Measurements from ENCODE around the gene MAPK8IP1.
A peak's percentile ranks its signal among the peaks of the same experiment; 100 is the strongest.
"Not testable (repeated sequence)": the region's sequence is repeated elsewhere in the genome, so short reads cannot be mapped to it uniquely, and the experiment has no call there.

MAPK8IP1 gene

GRCh38 chr11:45885274-45885920, at the start of gene MAPK8IP1:
Gene MAPK8IP1, plus strand, starts transcription at chr11:45885651. Its CDS starts 170 bp downstream, at chr11:45885821.
- DNase-seq, result peak; percentile 79

DNA sequence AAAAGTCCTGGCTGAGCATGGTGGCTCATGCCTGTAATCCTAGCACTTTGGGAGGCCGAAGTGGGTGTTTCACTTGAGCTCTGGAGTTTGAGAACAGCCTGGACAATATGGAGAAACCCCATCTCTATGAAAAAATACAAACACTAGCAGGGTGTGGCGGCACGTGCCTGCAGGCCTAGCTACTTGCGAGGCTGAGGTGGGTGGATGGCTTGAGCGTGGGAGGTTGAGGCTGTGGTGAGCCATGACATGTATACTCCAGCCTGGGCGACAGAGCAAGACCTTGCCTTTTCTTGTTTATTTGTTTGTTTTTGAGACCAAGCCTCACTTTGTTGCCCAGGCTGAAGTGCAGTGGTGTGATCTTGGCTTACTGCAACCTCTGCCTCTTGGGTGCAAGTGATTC, 46.2 kb upstream of the MAPK8IP1 start:
- DNase-seq, result no peak

- DNase-seq, result not testable (repeated sequence)
These were observed 45.2 kb upstream of the MAPK8IP1 start for GRCh38 chr11:45840251-45840650.

DNA sequence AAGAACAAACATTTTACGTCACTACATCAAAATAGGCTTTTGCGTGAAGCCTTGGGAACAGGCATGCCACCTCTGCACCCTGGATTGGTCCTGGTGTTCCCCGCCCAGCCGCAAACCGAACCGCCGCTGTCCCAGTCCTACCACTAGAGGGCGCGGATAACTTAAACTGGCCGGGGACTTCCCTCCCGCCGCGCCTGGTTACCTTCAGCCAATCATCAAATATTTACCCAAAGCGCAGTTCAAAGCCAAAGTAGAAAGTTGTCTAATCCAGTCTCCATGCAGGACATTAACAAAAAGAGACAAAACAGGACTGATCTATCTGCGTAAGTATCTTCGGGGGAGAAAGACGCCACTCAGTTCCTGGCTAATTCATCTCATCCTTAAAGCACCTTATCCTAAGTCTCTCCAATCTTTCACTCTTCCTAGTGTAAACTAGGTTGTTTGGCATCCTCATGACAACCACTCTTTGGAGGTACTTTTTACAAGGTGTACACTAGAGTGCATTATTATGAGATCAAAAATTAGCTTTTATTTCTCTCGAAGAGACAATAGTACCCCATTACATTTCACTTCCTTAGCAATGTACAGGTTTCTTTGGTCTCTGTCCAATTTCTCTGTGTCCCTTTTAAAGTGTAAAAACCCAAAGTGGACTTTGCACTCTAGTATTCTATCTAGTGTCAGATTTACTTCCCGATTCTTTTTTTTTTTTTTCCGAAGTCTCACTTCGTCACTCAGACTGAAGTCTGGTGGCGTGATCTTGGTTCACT, 42.1 kb upstream of the MAPK8IP1 start:
- peak; percentile 91 for DNase-seq

DNA sequence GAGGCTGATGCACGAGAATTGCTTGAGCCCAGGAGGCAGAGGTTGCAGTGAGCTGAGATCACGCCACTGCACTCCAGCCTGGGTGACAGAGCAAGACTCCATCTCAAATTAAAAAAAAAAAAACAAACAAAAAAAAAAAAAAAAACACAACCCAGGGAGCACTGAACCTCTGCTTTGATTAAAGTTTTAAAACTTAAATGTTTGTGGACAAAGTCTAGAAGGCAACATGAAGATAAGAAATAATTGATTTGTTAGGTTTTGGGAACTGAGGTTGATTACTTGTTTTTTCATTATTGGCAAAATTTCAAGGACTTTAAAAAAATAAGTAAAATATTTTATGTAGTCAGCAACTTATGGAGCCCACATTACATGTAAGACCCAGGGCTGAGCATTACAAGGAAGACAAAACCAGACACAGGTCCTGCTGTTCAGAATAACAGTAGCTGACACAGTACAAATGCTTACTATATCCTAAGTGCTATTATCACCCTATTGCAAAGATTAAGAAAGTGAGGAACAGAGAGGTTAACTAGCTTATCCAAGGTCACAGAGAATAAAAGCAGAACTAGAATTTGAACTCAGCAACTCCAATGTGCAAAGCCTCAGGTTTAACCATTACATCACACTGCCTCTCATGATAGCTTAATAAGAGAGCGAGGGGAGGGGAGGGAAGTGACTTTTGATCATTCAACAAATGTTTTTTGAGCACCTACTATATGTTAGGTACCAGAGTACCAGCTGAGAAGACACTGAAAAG, 40.5 kb upstream of the MAPK8IP1 start:
- DNase-seq, result no peak

DNA sequence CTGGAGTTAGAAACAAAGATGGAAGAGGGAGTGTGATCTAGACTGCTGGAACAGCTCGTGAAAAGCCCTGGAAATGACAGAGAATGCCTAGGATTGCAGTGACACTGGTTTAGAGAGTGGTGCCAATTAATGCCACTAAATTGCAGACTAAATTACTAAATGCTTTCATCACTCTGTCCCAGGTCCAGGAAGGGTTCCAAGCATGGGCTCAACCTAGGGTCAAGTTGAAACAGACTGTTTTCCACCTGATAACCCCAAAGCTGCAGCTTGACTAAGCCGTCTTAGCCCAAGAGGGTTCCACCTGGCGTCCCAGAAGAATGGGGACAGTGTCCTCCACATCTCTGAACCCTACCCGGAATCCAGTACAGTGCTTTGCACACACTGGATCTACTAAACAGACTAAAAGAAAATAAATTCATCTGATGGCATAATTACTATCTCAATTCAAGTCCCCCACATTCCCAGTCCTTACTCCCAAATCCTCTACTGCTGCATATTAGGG, 39.2 kb upstream of the MAPK8IP1 start:
- no peak for DNase-seq

GRCh38 chr11:45846974-45847910, 38.2 kb upstream of the MAPK8IP1 start, which contains the start of gene CRY2:
Gene CRY2, plus strand, starts transcription at chr11:45847475. Its CDS starts 16 bp downstream, at chr11:45847491.
- DNase-seq, result peak; percentile 100

DNA sequence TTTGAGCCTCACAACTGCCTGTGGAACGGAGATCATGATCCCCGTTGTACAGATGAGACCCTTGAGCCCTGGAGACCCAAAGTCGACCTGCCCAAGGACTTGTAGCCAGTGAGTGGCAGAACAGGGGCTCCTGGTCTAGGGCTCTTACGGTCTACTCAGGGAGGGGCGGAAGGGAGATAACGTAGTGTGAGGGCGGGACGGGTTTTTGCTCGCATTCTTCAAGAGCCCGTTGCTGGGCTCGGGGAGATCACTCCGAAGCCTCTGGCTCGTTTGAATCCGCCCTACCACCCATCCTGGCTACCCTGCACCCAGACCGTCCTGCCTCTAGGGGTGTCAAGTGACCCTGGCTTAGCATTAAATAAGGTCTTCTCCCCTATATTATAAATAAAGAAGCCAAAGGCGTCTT, 37.5 kb upstream of the MAPK8IP1 start:
- no peak for DNase-seq

DNA sequence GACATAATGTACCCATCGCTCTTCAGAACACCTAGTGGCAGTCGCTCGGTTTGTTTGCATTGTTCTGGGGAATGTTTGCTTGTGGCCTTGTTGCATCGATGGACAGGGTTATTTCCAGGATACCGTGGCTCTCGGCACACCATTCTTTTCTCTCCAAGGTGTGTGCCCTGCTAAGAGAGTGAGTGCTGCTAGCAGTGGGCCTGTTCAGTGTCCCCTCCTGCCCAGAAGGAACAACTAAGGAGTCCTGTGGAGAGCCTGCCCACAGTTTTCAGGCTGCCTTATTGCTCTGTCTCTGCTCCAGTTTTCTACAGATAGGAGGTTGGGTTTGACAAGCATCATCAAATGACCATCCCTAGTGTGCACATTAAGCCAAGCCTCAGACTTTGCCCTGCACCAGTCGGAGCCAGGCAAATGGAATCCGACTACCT, 36.8 kb upstream of the MAPK8IP1 start:
- DNase-seq, result no peak

GRCh38 chr11:45850446-45850845, 35.0 kb upstream of the MAPK8IP1 start:
- no peak for DNase-seq

DNA sequence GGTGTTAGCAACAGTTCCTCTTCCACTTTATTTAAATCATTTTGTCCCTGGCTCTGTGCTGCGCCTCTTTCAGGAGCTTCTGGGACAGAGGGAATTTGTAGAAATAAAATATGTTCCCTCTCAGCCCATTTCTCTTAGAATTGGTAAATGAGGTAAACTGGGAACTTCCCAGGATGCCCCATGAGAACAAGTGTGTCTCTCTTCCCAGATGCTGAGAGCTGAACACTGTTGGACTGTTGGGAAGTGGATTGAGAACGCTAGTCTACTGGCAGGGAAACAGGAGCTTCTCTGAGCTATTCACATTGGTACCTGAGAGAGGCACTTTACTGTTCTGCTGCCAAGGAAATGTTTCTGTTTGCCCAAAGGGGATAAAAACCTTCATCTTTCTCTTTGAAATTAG, 34.2 kb upstream of the MAPK8IP1 start:
- no peak for DNase-seq

DNA sequence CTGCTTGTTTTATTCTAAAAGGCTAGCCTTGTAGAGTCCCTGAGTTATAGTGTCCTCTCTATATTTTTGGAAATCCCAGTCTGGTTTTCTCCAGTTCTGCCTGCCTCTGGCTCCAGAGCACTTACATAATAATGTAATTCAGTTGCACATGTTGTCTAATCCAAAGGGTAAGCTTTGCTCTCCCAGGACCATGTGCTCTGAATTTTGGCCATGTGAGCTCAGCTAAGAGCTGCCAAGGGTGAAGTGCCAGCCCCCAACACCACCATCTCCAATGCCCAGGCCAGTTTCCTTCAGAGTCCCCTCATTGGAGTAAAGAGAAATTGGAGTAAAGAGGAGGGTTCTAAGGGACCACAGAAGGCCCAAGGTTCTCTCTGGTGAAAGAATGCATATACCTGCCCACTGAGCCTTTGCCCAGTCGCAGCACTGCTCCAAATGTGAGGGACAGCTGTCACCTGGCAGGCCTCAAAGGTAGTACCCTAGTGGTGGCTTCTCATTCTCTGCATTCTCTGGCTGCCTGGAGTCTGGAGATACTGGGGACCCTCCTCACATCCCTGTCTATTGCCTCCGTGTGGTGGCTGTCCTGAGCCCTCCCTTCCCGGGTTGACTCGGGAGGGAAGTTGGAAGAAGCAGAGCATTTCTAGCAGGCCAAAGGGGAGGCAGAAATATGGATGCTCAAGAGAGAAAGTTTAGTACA, 33.3 kb upstream of the MAPK8IP1 start:
- no peak for DNase-seq

GRCh38 chr11:45852712-45853101, 32.7 kb upstream of the MAPK8IP1 start:
- no peak for DNase-seq

- DNase-seq, result no peak
These were observed 31.9 kb upstream of the MAPK8IP1 start for GRCh38 chr11:45853332-45854219.

DNA sequence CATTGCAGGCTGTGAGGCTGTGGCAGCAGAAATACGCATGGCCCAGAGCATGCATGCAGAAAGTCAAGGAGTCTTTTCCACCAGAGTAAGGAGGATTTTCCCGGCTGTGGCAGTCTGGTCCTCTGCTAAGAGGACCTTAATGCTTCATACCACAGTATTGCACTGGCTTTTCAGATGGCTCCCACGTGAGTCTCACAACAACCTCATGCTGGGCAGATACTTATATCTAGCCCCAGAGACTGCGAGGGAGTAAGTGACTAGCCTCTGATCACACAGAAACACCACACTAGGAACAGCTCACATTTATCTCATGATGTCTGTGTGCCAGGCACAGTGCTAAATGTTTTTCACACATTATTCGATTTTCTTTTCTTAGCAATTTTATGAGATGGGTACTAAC, 30.1 kb upstream of the MAPK8IP1 start:
- DNase-seq, result no peak

DNA sequence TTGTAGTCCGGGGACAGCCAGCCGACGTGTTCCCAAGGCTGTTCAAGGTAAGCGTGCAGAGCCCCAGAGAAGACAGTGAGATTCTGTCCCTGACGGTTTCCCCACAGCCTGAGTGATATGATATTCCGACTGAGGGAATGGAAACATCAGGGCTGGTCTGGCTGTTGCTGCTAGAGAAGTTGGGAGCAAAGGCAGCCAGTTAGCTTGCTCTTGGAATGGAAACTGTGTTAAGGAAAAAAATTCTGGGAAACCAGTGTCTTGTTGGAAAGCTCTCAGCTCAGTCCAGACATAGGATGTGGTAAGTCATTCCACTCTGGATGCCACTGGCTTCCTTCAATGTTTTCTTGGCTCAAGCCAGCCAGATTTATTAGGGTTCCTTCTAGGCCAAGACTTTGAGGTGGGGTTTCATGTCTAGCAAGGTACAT, 29.4 kb upstream of the MAPK8IP1 start:
- DNase-seq, result peak; percentile 73

DNA sequence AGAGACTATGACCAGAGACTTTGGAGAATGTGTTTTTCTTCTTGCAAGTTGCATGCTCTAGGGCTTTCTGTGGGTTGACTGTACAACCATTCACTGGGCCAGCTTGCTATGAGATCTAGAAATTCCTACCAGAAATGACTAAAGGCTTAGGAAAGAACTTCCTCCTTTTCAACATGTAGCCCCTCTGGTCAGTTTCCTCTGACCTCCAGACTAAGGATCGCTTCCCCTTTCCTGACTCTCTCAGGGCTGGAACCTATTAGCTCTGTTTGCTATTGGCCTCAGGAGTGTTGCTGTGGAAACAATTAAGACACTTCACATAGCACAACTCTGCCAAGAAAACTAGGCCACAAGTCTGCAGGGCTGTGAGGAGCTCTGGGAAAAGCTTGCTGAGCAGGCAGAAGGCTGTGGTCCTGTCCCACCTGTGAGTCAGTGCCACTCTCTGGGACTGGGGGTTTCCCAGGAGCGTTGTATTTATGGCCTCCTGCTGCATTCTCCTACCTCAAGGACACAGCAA, 27.4 kb upstream of the MAPK8IP1 start:
- peak; percentile 60 for DNase-seq

DNA sequence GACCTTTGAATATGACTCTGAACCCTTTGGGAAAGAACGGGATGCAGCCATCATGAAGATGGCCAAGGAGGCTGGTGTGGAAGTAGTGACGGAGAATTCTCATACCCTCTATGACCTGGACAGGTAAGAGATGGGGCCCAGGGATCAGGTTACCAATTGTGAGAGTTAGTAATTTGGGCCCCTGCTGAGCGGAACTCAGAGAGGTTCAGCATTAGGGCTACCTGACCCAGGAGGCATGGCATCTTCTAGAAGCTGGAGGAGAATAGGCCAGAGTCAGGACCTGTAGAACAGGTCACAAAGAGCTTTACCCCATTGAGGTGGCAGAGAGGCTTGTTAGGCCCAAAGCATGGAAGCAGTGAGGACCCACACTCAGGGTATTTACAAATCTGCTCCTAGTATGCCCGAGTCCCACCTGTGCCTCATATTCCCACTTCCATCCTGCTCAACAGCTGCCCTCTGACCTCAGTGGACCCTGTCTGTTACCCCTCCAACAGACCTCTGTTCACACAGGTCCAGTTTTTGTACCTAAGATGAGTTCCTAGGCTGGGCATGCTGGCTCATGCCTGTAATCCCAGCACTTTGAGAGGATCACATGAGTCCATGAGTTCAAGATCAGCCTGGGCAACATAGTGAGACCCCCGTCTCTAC, 26.6 kb upstream of the MAPK8IP1 start:
- DNase-seq, result no peak

DNA sequence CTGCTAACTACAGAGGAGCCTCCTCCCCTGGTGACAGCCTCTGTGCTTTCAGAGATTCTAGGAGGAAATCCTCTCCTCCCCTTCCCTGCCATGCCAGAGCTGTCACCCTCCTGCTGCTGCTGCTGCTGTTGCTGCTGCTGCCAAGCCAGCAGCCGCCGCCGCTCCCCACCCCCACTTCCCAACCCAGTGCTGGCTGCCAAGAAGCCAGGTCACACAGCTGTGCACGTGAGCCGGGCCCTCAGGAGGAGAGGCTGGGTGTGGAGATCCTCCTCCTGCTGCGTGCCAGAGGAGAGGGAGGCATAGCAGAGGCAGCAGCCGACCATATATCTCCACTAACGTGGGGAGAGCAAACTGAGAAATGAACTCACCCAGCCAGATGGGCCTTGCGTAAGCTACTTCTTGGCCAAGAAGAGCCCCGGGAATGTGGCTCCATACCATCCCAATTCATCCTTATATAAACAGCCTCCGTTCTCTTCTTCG, 25.8 kb upstream of the MAPK8IP1 start:
- peak; percentile 90 for DNase-seq

DNA sequence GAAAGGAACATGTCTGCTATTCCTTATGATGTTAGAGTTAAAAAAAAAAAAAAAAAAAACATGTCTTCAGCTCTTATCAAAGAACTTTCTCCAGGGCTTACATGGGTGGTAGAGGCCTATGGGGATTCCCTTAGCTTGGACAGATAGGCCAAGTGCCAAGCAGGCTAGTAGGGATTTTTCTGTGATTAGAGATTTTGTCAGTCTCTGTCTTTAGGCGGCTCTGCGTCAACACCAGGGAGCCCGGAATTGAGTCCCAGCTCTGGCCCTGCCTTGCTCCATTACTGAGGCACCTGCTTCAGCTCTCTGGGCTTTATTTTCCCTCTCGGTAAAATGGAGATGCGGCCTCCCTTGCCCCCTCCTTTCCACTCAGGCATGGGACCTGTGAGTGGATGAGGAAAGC, 25.1 kb upstream of the MAPK8IP1 start:
- no peak for DNase-seq

Measured in right forelimb (tissue), 1 donor.